HG03095 (cell line): ENCODE measurements around the gene SLC6A19.

ENCODE experiments used
- ATAC-seq: cut with Tn5 transposase; IDR thresholded peaks from one replicate; pipeline ENCODE4 v1.9.1; 2021; ENCODE audit warnings: moderate library complexity; ENCODE audit not compliant: unreplicated experiment

The SLC6A19 gene

GRCh38 chr5:1241509-1242080 lies 40.2 kb downstream of the SLC6A19 start:
- no peak for ATAC-seq

GRCh38 chr5:1242733-1243486 lies 41.5 kb downstream of the SLC6A19 start:
- no peak for ATAC-seq

- no peak for ATAC-seq
These were observed 42.2 kb downstream of the SLC6A19 start for GRCh38 chr5:1243487-1244130.

- no peak for ATAC-seq
These were observed 42.9 kb downstream of the SLC6A19 start for GRCh38 chr5:1244255-1244654.

- ATAC-seq: no peak
These were observed 43.6 kb downstream of the SLC6A19 start for GRCh38 chr5:1244976-1245375.

- ATAC-seq: no peak
These were observed 44.6 kb downstream of the SLC6A19 start for GRCh38 chr5:1245905-1246576.

GRCh38 chr5:1246711-1247431 lies 45.5 kb downstream of the SLC6A19 start:
- no peak for ATAC-seq

GRCh38 chr5:1247811-1248210 lies 46.4 kb downstream of the SLC6A19 start:
- no peak for ATAC-seq

GRCh38 chr5:1249366-1250280 lies 48.2 kb downstream of the SLC6A19 start:
- no peak for ATAC-seq

- no peak for ATAC-seq
These were observed 50.5 kb downstream of the SLC6A19 start for GRCh38 chr5:1251678-1252580.

- ATAC-seq: no peak
These were observed 51.3 kb downstream of the SLC6A19 start for GRCh38 chr5:1252681-1253080.

GRCh38 chr5:1253456-1254105 lies 52.2 kb downstream of the SLC6A19 start:
- no peak for ATAC-seq

- ATAC-seq: no peak
These were observed 52.8 kb downstream of the SLC6A19 start for GRCh38 chr5:1254196-1254595.

GRCh38 chr5:1255081-1255561 lies 53.7 kb downstream of the SLC6A19 start:
- ATAC-seq: no peak

GRCh38 chr5:1256776-1257175 lies 55.4 kb downstream of the SLC6A19 start:
- no peak for ATAC-seq

- ATAC-seq: no peak
These were observed 56.0 kb downstream of the SLC6A19 start for GRCh38 chr5:1257363-1257762.

- ATAC-seq: no peak
These were observed 56.4 kb downstream of the SLC6A19 start for GRCh38 chr5:1257841-1258240.

GRCh38 chr5:1259806-1260480 lies 58.5 kb downstream of the SLC6A19 start:
- ATAC-seq: no peak
